Fibroblast of peridontal ligament (primary cell): Measurements from ENCODE around the gene GPR62.

ENCODE experiments used
- DNase-seq: peaks from one replicate; pipeline ENCODE4 v3.0.0-alpha.2; 2010; ENCODE audit errors: extremely low read depth

The GPR62 gene

GRCh38 chr3:51954713-51955112, 468 bp upstream of the GPR62 start:
- no peak for DNase-seq

- no peak for DNase-seq
Observed at GRCh38 chr3:51955893-51956770, 951 bp downstream of the GPR62 start.

GRCh38 chr3:51957520-51958205, 2.5 kb downstream of the GPR62 start:
- no peak for DNase-seq

GRCh38 chr3:51958603-51959521, 3.7 kb downstream of the GPR62 start:
- DNase-seq: no peak

GRCh38 chr3:51959651-51960050, 4.5 kb downstream of the GPR62 start:
- DNase-seq: no peak

GRCh38 chr3:51960386-51960785, 5.2 kb downstream of the GPR62 start:
- no peak for DNase-seq

GRCh38 chr3:51961011-51961410, 5.8 kb downstream of the GPR62 start:
- DNase-seq: no peak

GRCh38 chr3:51961602-51962569, 6.7 kb downstream of the GPR62 start:
- no peak for DNase-seq

GRCh38 chr3:51962854-51963530, 7.8 kb downstream of the GPR62 start:
- DNase-seq: no peak

- DNase-seq: no peak
Observed at GRCh38 chr3:51963951-51964451, 8.8 kb downstream of the GPR62 start.

GRCh38 chr3:51964521-51964920, 9.3 kb downstream of the GPR62 start:
- no peak for DNase-seq

GRCh38 chr3:51966016-51966415, 10.8 kb downstream of the GPR62 start:
- DNase-seq: no peak

- no peak for DNase-seq
Observed at GRCh38 chr3:51966486-51966885, 11.3 kb downstream of the GPR62 start.

- DNase-seq: no peak
Observed at GRCh38 chr3:51966922-51967383, 11.8 kb downstream of the GPR62 start.

GRCh38 chr3:51967384-51968169, 12.4 kb downstream of the GPR62 start, which contains the start of gene PCBP4:
PCBP4 (minus strand) TSS chr3:51967454; CDS start chr3:51961240, 6,214 bp downstream.
- no peak for DNase-seq

- DNase-seq: no peak
Observed at GRCh38 chr3:51968170-51968775, 13.1 kb downstream of the GPR62 start.

- no peak for DNase-seq
Observed at GRCh38 chr3:51968883-51969678, 13.9 kb downstream of the GPR62 start.

GRCh38 chr3:51969841-51970240, 14.7 kb downstream of the GPR62 start:
- DNase-seq: no peak
